Measurements from ENCODE around the gene PSIP1.
"Not testable (repeated sequence)": the region's sequence is repeated elsewhere in the genome, so short reads cannot be mapped to it uniquely, and the experiment has no call there.

The PSIP1 gene

GRCh38 chr9:15501179-15501578 lies 9.6 kb downstream of the PSIP1 start:
- DNase-seq, result no peak

GRCh38 chr9:15499139-15499538 lies 11.6 kb downstream of the PSIP1 start:
- DNase-seq, result no peak

GRCh38 chr9:15498246-15498995 lies 12.3 kb downstream of the PSIP1 start:
- DNase-seq, result no peak

GRCh38 chr9:15492485-15493150 lies 18.2 kb downstream of the PSIP1 start:
- DNase-seq, result no peak

- DNase-seq, result no peak
These were observed 18.8 kb downstream of the PSIP1 start for GRCh38 chr9:15491950-15492349.

- no peak for DNase-seq
These were observed 24.7 kb downstream of the PSIP1 start for GRCh38 chr9:15485836-15486666.

GRCh38 chr9:15484802-15485201 lies 26.0 kb downstream of the PSIP1 start:
- DNase-seq, result no peak

GRCh38 chr9:15482146-15482545 lies 28.6 kb downstream of the PSIP1 start:
- DNase-seq, result no peak

GRCh38 chr9:15480028-15480427 lies 30.7 kb downstream of the PSIP1 start:
- DNase-seq, result no peak

GRCh38 chr9:15475923-15476536 lies 34.7 kb downstream of the PSIP1 start:
- no peak for DNase-seq

- no peak for DNase-seq
These were observed 40.9 kb downstream of the PSIP1 start for GRCh38 chr9:15469862-15470261.

GRCh38 chr9:15469406-15469805 lies 41.4 kb downstream of the PSIP1 start:
- DNase-seq, result no peak

GRCh38 chr9:15468145-15468544 lies 42.6 kb downstream of the PSIP1 start:
- DNase-seq, result no peak

GRCh38 chr9:15461601-15462000 lies 49.2 kb downstream of the PSIP1 start:
- DNase-seq, result no peak

- no peak for DNase-seq
These were observed 49.7 kb downstream of the PSIP1 start for GRCh38 chr9:15461056-15461455.

GRCh38 chr9:15453956-15454355 lies 56.8 kb downstream of the PSIP1 start:
- no peak for DNase-seq

- DNase-seq, result no peak
These were observed 66.6 kb downstream of the PSIP1 start for GRCh38 chr9:15444141-15444540.

GRCh38 chr9:15442264-15442663 lies 68.5 kb downstream of the PSIP1 start:
- not testable (repeated sequence) for DNase-seq

- not testable (repeated sequence) for DNase-seq
These were observed 68.9 kb downstream of the PSIP1 start for GRCh38 chr9:15441841-15442240.

- no peak for DNase-seq
These were observed 71.9 kb downstream of the PSIP1 start for GRCh38 chr9:15438891-15439290.

GRCh38 chr9:15433661-15434060 lies 77.1 kb downstream of the PSIP1 start:
- DNase-seq, result no peak

GRCh38 chr9:15433191-15433590 lies 77.6 kb downstream of the PSIP1 start:
- no peak for DNase-seq

All from activated CD4-positive, CD25-positive, alpha-beta regulatory T cell treated with anti-CD3 and anti-CD28 coated beads, Interleukin-2, amount 50 U/mL, for 72 hours (primary cell).